MM.1S (cell line): ENCODE results near the gene DARS2.

Experiments used
- CTCF ChIP-seq: fragments of 300-600 bp; sonication (generic); IDR thresholded peaks from 2 replicates; pipeline ENCODE4 v1.5.1; 2016; ENCODE audit warnings: antibody characterized with exemption, low read length, mixed read lengths
- EZH2phosphoT487 ChIP-seq: fragments of 300-600 bp; sonication (generic); IDR thresholded peaks from 2 replicates; pipeline ENCODE4 v1.6.1; 2018; ENCODE audit warnings: antibody characterized with exemption, low read length

GRCh38 chr1:173887627-173888026, 63.2 kb downstream of the DARS2 start:
- TF ChIP-seq EZH2phosphoT487: no peak
- no peak for TF ChIP-seq CTCF
